GM18861 (cell line): Measurements from ENCODE around the gene SH3BP1.
"Not testable (repeated sequence)": the region's sequence is repeated elsewhere in the genome, so short reads cannot be mapped to it uniquely, and the experiment has no call there.

Experiments
- ATAC-seq: cut with Tn5 transposase; IDR thresholded peaks from one replicate; pipeline ENCODE4 v1.9.1; 2021; ENCODE audit not compliant: unreplicated experiment

The SH3BP1 gene

GRCh38 chr22:37639070-37639760 lies at the start of gene SH3BP1:
Gene SH3BP1, plus strand, starts transcription at chr22:37639669. Its CDS starts 119 bp downstream, at chr22:37639788.
- no peak for ATAC-seq

- not testable (repeated sequence) for ATAC-seq
Measured at GRCh38 chr22:37591081-37591480, 48.4 kb upstream of the SH3BP1 start.

- no peak for ATAC-seq
Measured at GRCh38 chr22:37591823-37592404, 47.6 kb upstream of the SH3BP1 start.

GRCh38 chr22:37594237-37594636 lies 45.2 kb upstream of the SH3BP1 start:
- ATAC-seq = no peak

- ATAC-seq = no peak
Measured at GRCh38 chr22:37599153-37599552, 40.3 kb upstream of the SH3BP1 start.

- no peak for ATAC-seq
Measured at GRCh38 chr22:37601203-37601539, 38.3 kb upstream of the SH3BP1 start.

- ATAC-seq = no peak
Measured at GRCh38 chr22:37601540-37602442, 37.7 kb upstream of the SH3BP1 start.

- ATAC-seq = not testable (repeated sequence)
Measured at GRCh38 chr22:37602546-37603277, 36.8 kb upstream of the SH3BP1 start.

GRCh38 chr22:37604074-37604473 lies 35.4 kb upstream of the SH3BP1 start:
- ATAC-seq = no peak

GRCh38 chr22:37604875-37605274 lies 34.6 kb upstream of the SH3BP1 start:
- no peak for ATAC-seq

- ATAC-seq = peak; percentile 31
Measured at GRCh38 chr22:37607010-37607934, 32.2 kb upstream of the SH3BP1 start.

- ATAC-seq = no peak
Measured at GRCh38 chr22:37607935-37608476, 31.5 kb upstream of the SH3BP1 start.

GRCh38 chr22:37608477-37609239 lies 30.8 kb upstream of the SH3BP1 start, which contains the start of gene GGA1:
Gene GGA1, plus strand, starts transcription at chr22:37608834. Its CDS starts 27 bp downstream, at chr22:37608861.
- peak; percentile 61 for ATAC-seq

- no peak for ATAC-seq
Measured at GRCh38 chr22:37609240-37610152, 30.0 kb upstream of the SH3BP1 start.

- not testable (repeated sequence) for ATAC-seq
Measured at GRCh38 chr22:37610153-37610475, 29.4 kb upstream of the SH3BP1 start.

GRCh38 chr22:37610480-37611129 lies 28.9 kb upstream of the SH3BP1 start:
- no peak for ATAC-seq

- no peak for ATAC-seq
Measured at GRCh38 chr22:37611207-37611606, 28.3 kb upstream of the SH3BP1 start.
